GM12864 (cell line): ENCODE results near the gene FAM78A.

Experiments used
- DNase-seq: peaks from one replicate; pipeline ENCODE4 v3.0.0-alpha.2; 2011; ENCODE audit warnings: low read depth
- H3K4me3 ChIP-seq: 2 replicates; pipeline ENCODE4 v1.5.1; 2011; ENCODE audit warnings: mild to moderate bottlenecking, low read depth, low read length, control low read depth
- TF ChIP-seq, protein P1 (sequence below): IDR thresholded peaks from 2 replicates; pipeline ENCODE4 v1.5.1; 2011; ENCODE audit warnings: low read depth, mild to moderate bottlenecking, moderate library complexity, low read length, control low read depth, inconsistent platforms; ENCODE audit errors: missing control alignments

Gene FAM78A

DNA sequence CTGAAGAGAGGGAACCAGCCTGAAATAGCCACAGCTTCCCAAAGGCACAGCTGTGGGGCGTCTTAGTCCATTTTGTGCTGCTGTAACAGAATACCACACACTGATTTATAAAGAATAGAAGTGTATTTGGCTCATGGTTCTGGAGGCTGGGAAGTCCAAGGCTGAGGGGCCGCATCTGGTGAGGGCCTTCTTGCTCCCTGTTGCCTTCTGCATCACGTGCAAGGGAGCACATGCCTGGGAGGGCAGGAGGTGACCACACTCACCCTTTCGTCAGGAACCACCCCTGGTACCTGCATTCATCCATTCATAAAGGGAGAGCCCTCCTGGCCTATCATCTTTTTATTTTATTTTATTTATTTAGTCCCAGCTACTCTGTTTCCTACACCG lies 23.6 kb upstream of the FAM78A start:
- H3K4me3 ChIP-seq: no peak overlapping the region
- DNase-seq: no peak
- TF ChIP-seq, protein P1, sequence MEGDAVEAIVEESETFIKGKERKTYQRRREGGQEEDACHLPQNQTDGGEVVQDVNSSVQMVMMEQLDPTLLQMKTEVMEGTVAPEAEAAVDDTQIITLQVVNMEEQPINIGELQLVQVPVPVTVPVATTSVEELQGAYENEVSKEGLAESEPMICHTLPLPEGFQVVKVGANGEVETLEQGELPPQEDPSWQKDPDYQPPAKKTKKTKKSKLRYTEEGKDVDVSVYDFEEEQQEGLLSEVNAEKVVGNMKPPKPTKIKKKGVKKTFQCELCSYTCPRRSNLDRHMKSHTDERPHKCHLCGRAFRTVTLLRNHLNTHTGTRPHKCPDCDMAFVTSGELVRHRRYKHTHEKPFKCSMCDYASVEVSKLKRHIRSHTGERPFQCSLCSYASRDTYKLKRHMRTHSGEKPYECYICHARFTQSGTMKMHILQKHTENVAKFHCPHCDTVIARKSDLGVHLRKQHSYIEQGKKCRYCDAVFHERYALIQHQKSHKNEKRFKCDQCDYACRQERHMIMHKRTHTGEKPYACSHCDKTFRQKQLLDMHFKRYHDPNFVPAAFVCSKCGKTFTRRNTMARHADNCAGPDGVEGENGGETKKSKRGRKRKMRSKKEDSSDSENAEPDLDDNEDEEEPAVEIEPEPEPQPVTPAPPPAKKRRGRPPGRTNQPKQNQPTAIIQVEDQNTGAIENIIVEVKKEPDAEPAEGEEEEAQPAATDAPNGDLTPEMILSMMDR: no peak

GRCh38 chr9:131299346-131299960 lies 23.1 kb upstream of the FAM78A start:
- TF ChIP-seq, protein P1: no peak
- no peak overlapping the region for H3K4me3 ChIP-seq
- no peak for DNase-seq

DNA sequence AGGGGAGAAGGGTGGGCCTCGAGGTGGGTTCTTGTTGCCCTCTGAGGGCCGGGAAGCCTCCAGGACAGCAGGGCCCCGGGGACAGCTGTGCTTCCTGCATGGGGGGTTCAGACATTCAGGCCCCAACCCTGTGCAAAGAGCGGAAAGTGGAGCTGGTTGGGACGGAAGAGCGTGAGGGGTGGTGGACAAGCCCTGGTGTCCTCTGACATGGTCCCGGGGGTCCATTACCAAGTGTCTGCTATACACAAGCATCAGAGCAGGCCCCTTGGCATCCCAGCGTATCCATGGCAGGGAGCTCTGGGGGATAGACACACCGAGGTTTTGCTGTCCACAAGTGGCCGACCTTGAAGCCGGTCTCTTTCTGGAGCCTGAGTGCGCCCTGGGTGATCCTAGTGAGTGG lies 22.5 kb upstream of the FAM78A start:
- DNase-seq: no peak
- TF ChIP-seq, protein P1: no peak

GRCh38 chr9:131298341-131298740 lies 22.0 kb upstream of the FAM78A start:
- TF ChIP-seq, protein P1: no peak
- H3K4me3 ChIP-seq: no peak overlapping the region
- DNase-seq: no peak

More for the DNA sequence above, 22.5 kb upstream of the FAM78A start:
- no peak overlapping the region for H3K4me3 ChIP-seq

DNA sequence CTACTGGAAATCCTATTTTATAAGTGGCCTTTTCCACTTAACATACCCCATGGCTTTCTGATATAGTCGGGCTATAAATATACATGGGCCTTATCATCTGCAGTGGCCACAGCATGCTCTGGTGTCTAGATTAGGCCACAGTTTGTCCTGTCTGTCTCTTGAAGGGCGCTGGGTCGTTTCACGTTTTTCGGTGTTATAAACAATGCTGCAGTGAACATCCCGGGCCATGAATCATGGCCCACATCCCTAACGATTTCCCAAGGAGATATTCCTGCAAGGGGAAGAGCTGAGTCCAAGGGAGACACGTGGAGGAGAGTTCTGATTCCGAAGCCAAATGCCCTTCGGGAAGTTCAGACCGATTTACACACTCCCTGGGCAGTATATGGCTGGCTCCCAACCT lies 21.6 kb upstream of the FAM78A start:
- H3K4me3 ChIP-seq: no peak overlapping the region
- TF ChIP-seq, protein P1: no peak
- no peak for DNase-seq

- no peak overlapping the region for H3K4me3 ChIP-seq
- DNase-seq: no peak
- TF ChIP-seq, protein P1: no peak
These were observed 20.7 kb upstream of the FAM78A start for GRCh38 chr9:131296906-131297500.

- DNase-seq: no peak
- no peak overlapping the region for H3K4me3 ChIP-seq
- TF ChIP-seq, protein P1: no peak
These were observed 20.1 kb upstream of the FAM78A start for GRCh38 chr9:131296460-131296859.
